Liver (tissue), 9 donors: ENCODE results near the gene CCDC102A. TPM values are rescaled to one million over a fixed set of nuclear protein-coding genes. Genes with fewer than 3 reads are reported as not detected.

Experiments used
- DNase-seq: peaks from one replicate; pipeline ENCODE4 v3.0.0-alpha.2; 2017; ENCODE audit warnings: low spot score
- H3K27ac ChIP-seq, 2 donors: one replicate each; pipeline ENCODE4 v1.7.0; 2013; ENCODE audit warnings: inconsistent platforms in 2 of 2, low read length in 2 of 2, control low read depth in 1 of 2, low read depth in 1 of 2, mild to moderate bottlenecking in 1 of 2
- H3K27me3 ChIP-seq, 4 donors: one replicate each; pipeline versions ENCODE4 v1.6.1 to v1.7.0; 2013; ENCODE audit warnings: low read length in 3 of 4, inconsistent platforms in 1 of 4, mild to moderate bottlenecking in 1 of 4, moderate library complexity in 1 of 4; ENCODE audit not compliant: control insufficient read depth in 4 of 4, insufficient read depth in 4 of 4
- H3K36me3 ChIP-seq, 4 donors: one replicate each; pipeline versions ENCODE4 v1.6.1 to v1.7.0; 2013; ENCODE audit warnings: low read length in 3 of 4, mild to moderate bottlenecking in 3 of 4, low read depth in 1 of 4, moderate library complexity in 1 of 4; ENCODE audit not compliant: control insufficient read depth in 4 of 4, insufficient read depth in 3 of 4
- H3K4me1 ChIP-seq, 4 donors: one replicate each; pipeline versions ENCODE4 v1.6.1 to v1.7.0; 2013; ENCODE audit warnings: low read length in 3 of 4, mild to moderate bottlenecking in 3 of 4, moderate library complexity in 1 of 4; ENCODE audit not compliant: control insufficient read depth in 4 of 4, insufficient read depth in 4 of 4
- H3K4me3 ChIP-seq, 3 donors: one replicate each; pipeline versions ENCODE4 v1.6.1 to v1.7.0; 2013; ENCODE audit warnings: low read length in 3 of 3, control low read depth in 1 of 3, low read depth in 1 of 3, mild to moderate bottlenecking in 1 of 3
- H3K9ac ChIP-seq, 2 donors: one replicate each; pipeline ENCODE4 v1.7.0; 2013; ENCODE audit warnings: low read length in 2 of 2, mild to moderate bottlenecking in 2 of 2, moderate library complexity in 2 of 2, control low read depth in 1 of 2, low read depth in 1 of 2
- H3K9me3 ChIP-seq, 4 donors: one replicate each; pipeline versions ENCODE4 v1.6.1 to v1.7.0; 2013; ENCODE audit warnings: low read length in 3 of 4; ENCODE audit not compliant: control insufficient read depth in 4 of 4
- CTCF ChIP-seq: fragments of 150-350 bp; IDR thresholded peaks from 2 replicates; pipeline ENCODE4 v1.5.1; 2017; ENCODE audit warnings: improper control_type of control experiment, low read depth, low read length; ENCODE audit not compliant: missing input control
- EGR1 ChIP-seq, 2 donors: IDR thresholded peaks; 2 replicates each; pipeline ENCODE4 v1.6.1; 2016 to 2018; ENCODE audit warnings: antibody characterized with exemption in 2 of 2, low read depth in 2 of 2
- FOXA1 ChIP-seq: IDR thresholded peaks from 2 replicates; pipeline ENCODE4 v1.6.1; 2016; ENCODE audit warnings: antibody characterized with exemption
- FOXA2 ChIP-seq: IDR thresholded peaks from 2 replicates; pipeline ENCODE4 v1.6.1; 2016; ENCODE audit warnings: antibody characterized with exemption
- GABPA ChIP-seq, 2 donors: IDR thresholded peaks in 1 of 2; conservative IDR thresholded peaks in 1 of 2; 2 replicates each; pipeline ENCODE4 v1.6.1; 2016; ENCODE audit warnings: antibody characterized with exemption in 2 of 2, mild to moderate bottlenecking in 1 of 2, moderate library complexity in 1 of 2
- HNF4A ChIP-seq, 2 donors: conservative IDR thresholded peaks; 2 replicates each; pipeline ENCODE4 v1.6.1; 2016; ENCODE audit warnings: antibody characterized with exemption in 2 of 2, mild to moderate bottlenecking in 2 of 2
- HNF4G ChIP-seq: IDR thresholded peaks from 2 replicates; pipeline ENCODE4 v1.6.1; 2016; ENCODE audit warnings: antibody characterized with exemption
- JUND ChIP-seq, 2 donors: IDR thresholded peaks; 2 replicates each; pipeline ENCODE4 v1.6.1; 2016; ENCODE audit warnings: antibody characterized with exemption in 2 of 2
- NR2F2 ChIP-seq: IDR thresholded peaks from 2 replicates; pipeline ENCODE4 v1.6.1; 2016; ENCODE audit warnings: antibody characterized with exemption
- RAD21 ChIP-seq, 2 donors: IDR thresholded peaks; 2 replicates each; pipeline ENCODE4 v1.6.1; 2016; ENCODE audit warnings: antibody characterized with exemption in 2 of 2, mild to moderate bottlenecking in 2 of 2
- REST ChIP-seq: IDR thresholded peaks from 2 replicates; pipeline ENCODE4 v1.6.1; 2016; ENCODE audit warnings: antibody characterized with exemption, mild to moderate bottlenecking
- RXRA ChIP-seq, 2 donors: IDR thresholded peaks; 2 replicates each; pipeline ENCODE4 v1.6.1; 2017 to 2018; ENCODE audit warnings: antibody characterized with exemption in 2 of 2, mild to moderate bottlenecking in 1 of 2
- SP1 ChIP-seq: IDR thresholded peaks from 2 replicates; pipeline ENCODE4 v1.6.1; 2018; ENCODE audit warnings: antibody characterized with exemption, mild to moderate bottlenecking
- TAF1 ChIP-seq: conservative IDR thresholded peaks from 2 replicates; pipeline ENCODE4 v1.6.1; 2016; ENCODE audit warnings: antibody characterized with exemption, mild to moderate bottlenecking
- YY1 ChIP-seq: IDR thresholded peaks from 2 replicates; pipeline ENCODE4 v1.6.1; 2016; ENCODE audit warnings: antibody characterized with exemption, mild to moderate bottlenecking
- WGBS: extraction: QIAGEN DNeasy Blood & Tissue Kit; methylation state at CpG from one replicate; pipeline ENCODE4 v1.1.7; 2013; 5-methylcytosine and 5-hydroxymethylcytosine counted together
- polyA plus RNA-seq, 2 donors: library from polyadenylated mRNA; stranded (reverse) in 1 of 2; unstranded in 1 of 2; fragments of 200-250 nt in 1 of 2; fragments of >200 nt in 1 of 2; fragmentation: Nextera tagmentation in 1 of 2; extraction: Ambion mirVana in 1 of 2; gene quantifications; one replicate each; pipeline versions ENCODE4 v1.2.1 to v1.2.3, GENCODE V29; 2013 to 2015
- total RNA-seq, 2 donors: library from RNA; depleted of rRNA; stranded (reverse); fragments of >200 nt; gene quantifications; one replicate each; pipeline ENCODE4 v1.2.3, GENCODE V29; 2014
- TF ChIP-seq, protein P1 (sequence below): IDR thresholded peaks from 2 replicates; pipeline ENCODE4 v1.6.1; 2016; ENCODE audit warnings: antibody characterized with exemption
- TF ChIP-seq, protein P2 (sequence below): IDR thresholded peaks from 2 replicates; pipeline ENCODE4 v1.6.1; 2016; ENCODE audit warnings: antibody characterized with exemption
- TF ChIP-seq, protein P3 (sequence below): IDR thresholded peaks from 2 replicates; pipeline ENCODE4 v1.6.1; 2016; ENCODE audit warnings: antibody characterized with exemption
- donor health status: healthy.
- donor health status: healthy.
- donor health status: healthy.
- donor health status: healthy.
- donor health status: healthy.

Gene CCDC102A
- total and polyA plus RNA-seq, 4 donors = 0.36 to 2.6 (median 1.7) TPM

DNA sequence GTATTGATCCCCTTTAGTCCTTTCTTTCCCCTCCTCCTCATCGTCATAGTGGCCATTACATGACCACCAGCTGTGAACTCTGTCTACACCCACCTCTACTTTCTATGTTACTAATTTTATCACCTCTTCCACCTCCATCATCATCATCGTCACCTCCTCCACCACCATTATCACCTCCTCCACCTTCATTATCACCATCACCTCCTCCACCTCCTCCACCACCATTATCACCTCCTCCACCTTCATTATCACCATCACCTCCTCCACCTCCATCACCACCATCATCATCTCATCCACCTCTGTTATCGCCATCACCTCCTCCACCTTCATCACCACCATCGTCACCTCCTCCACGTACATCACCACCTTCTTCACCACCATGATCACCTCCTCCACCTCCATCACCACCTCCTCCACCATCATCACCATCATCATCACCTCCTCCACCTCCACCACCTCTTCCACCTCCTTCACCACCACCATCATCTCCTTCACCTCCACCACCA is 31.9 kb upstream of the CCDC102A start (continued):
- TF ChIP-seq JUND (IDR thresholded peaks at IDR 0.05) = no peak
- TF ChIP-seq SP1 = no peak
- no peak for TF ChIP-seq HNF4G
- TF ChIP-seq, protein P1, sequence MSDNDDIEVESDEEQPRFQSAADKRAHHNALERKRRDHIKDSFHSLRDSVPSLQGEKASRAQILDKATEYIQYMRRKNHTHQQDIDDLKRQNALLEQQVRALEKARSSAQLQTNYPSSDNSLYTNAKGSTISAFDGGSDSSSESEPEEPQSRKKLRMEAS = no peak

DNA sequence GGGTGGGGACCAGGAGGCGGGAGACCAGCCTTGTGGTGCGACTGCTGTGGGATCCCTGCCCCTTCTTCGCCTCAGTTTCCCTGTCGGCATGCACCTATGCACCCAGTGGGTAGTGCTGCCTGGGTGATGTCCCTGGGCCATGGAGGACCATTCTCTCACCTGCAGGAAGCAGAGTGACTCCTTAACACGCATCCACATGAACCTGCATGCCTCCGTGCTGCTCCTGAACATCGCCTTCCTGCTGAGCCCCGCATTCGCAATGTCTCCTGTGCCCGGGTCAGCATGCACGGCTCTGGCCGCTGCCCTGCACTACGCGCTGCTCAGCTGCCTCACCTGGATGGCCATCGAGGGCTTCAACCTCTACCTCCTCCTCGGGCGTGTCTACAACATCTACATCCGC is 31.3 kb upstream of the CCDC102A start:
- no peak overlapping the region for H3K9ac ChIP-seq
- no peaks in the 10 kb centered on the region for H3K36me3 ChIP-seq
- TF ChIP-seq NR2F2 (no peak), YY1 (no peak), FOXA2 (no peak), TAF1 (no peak), FOXA1 (no peak), SP1 (no peak), JUND (IDR thresholded peaks at IDR 0.05) (no peak), CTCF (no peak), EGR1 (IDR thresholded peaks at IDR 0.05; ENCODE audit: low read depth in 2 of 2) (no peak), HNF4G (no peak), RAD21 (IDR thresholded peaks at IDR 0.05) (no peak), REST (no peak), GABPA (IDR thresholded peaks at IDR 0.05 in 1 of 2, conservative IDR thresholded peaks at IDR 0.05 in 1 of 2) (no peak), HNF4A (conservative IDR thresholded peaks at IDR 0.05) (no peak), RXRA (IDR thresholded peaks at IDR 0.05) (no peak)
- TF ChIP-seq, protein P2, sequence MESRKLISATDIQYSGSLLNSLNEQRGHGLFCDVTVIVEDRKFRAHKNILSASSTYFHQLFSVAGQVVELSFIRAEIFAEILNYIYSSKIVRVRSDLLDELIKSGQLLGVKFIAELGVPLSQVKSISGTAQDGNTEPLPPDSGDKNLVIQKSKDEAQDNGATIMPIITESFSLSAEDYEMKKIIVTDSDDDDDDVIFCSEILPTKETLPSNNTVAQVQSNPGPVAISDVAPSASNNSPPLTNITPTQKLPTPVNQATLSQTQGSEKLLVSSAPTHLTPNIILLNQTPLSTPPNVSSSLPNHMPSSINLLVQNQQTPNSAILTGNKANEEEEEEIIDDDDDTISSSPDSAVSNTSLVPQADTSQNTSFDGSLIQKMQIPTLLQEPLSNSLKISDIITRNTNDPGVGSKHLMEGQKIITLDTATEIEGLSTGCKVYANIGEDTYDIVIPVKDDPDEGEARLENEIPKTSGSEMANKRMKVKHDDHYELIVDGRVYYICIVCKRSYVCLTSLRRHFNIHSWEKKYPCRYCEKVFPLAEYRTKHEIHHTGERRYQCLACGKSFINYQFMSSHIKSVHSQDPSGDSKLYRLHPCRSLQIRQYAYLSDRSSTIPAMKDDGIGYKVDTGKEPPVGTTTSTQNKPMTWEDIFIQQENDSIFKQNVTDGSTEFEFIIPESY = no peak
- TF ChIP-seq, protein P1 = no peak
- TF ChIP-seq, protein P3, sequence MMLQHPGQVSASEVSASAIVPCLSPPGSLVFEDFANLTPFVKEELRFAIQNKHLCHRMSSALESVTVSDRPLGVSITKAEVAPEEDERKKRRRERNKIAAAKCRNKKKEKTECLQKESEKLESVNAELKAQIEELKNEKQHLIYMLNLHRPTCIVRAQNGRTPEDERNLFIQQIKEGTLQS = no peak
- no peak overlapping the region for H3K4me3 ChIP-seq
- DNase-seq = no peak
- H3K27ac ChIP-seq = no peak overlapping the region
- no peaks in the 10 kb centered on the region for H3K4me1 ChIP-seq
- no peaks in the 10 kb centered on the region for H3K27me3 ChIP-seq
- no peaks in the 10 kb centered on the region for H3K9me3 ChIP-seq
- WGBS = 94% methylated on average over 18 of the region's 18 CpGs
